Astrocyte (in vitro differentiated cells and primary cell): Measurements from ENCODE around the gene PRDX4.

ENCODE experiments used
- CTCF ChIP-seq: IDR thresholded peaks from 2 replicates; pipeline ENCODE4 v1.5.1; 2011; ENCODE audit warnings: low read depth, mild to moderate bottlenecking, inconsistent platforms, low read length, moderate library complexity; ENCODE audit not compliant: insufficient read depth
- EZH2 ChIP-seq: IDR thresholded peaks from 2 replicates; pipeline ENCODE4 v1.6.1; 2012; ENCODE audit warnings: mild to moderate bottlenecking, low read length, inconsistent platforms; ENCODE audit not compliant: insufficient read depth

- no peak for TF ChIP-seq CTCF
- no peak for TF ChIP-seq EZH2
Measured at GRCh38 chrX:23659339-23659738, 8.0 kb upstream of the PRDX4 start.
